Fibroblast of lung (primary cell): ENCODE measurements around the gene FBL. TPM values are rescaled to one million over a fixed set of nuclear protein-coding genes. Genes with fewer than 3 reads are reported as not detected.

Experiments used
- DNase-seq, 2 donors: peaks; one replicate each; pipeline versions ENCODE4 v3.0.0 to v3.0.0-alpha.2; 2010; ENCODE audit warnings: low read depth in 2 of 2
- H2AFZ ChIP-seq: 2 replicates; pipeline ENCODE4 v1.5.1; 2012; ENCODE audit warnings: low read length, control low read depth, inconsistent platforms
- H3K27ac ChIP-seq: 2 replicates; pipeline ENCODE4 v1.5.1; 2011; ENCODE audit warnings: low read length, control low read depth; ENCODE audit not compliant: insufficient read depth
- H3K27me3 ChIP-seq: 2 replicates; pipeline ENCODE4 v1.5.1; 2011; ENCODE audit warnings: mild to moderate bottlenecking, low read length; ENCODE audit not compliant: control insufficient read depth, insufficient read depth
- H3K36me3 ChIP-seq: 2 replicates; pipeline ENCODE4 v1.5.1; 2011; ENCODE audit warnings: low read length; ENCODE audit not compliant: control insufficient read depth, insufficient read depth
- H3K4me1 ChIP-seq: 2 replicates; pipeline ENCODE4 v1.5.1; 2011; ENCODE audit warnings: low read length; ENCODE audit not compliant: control insufficient read depth, insufficient read depth; ENCODE audit errors: extremely low read depth
- H3K4me2 ChIP-seq: 2 replicates; pipeline ENCODE4 v1.5.1; 2011; ENCODE audit warnings: low read length, control low read depth; ENCODE audit not compliant: insufficient read depth; ENCODE audit errors: extremely low read depth
- H3K4me3 ChIP-seq, 4 experiments: fragments of 200-600 bp in 1 of 4; sonication (generic) in 1 of 4; replicated peaks in 1 of 4; 2 replicates each; pipeline ENCODE4 v1.5.1; 2011 to 2016; ENCODE audit warnings: low read length in 4 of 4, low read depth in 3 of 4, mild to moderate bottlenecking in 3 of 4, control low read depth in 2 of 4, inconsistent platforms in 1 of 4, mixed read lengths in 1 of 4; ENCODE audit not compliant: insufficient read depth in 1 of 4; ENCODE audit errors: control extremely low read depth in 1 of 4
- H3K79me2 ChIP-seq: 2 replicates; pipeline ENCODE4 v1.5.1; 2012; ENCODE audit warnings: mild to moderate bottlenecking, low read length, inconsistent platforms; ENCODE audit not compliant: control insufficient read depth, insufficient read depth
- H3K9ac ChIP-seq: 2 replicates; pipeline ENCODE4 v1.5.1; 2011; ENCODE audit warnings: mild to moderate bottlenecking, low read length, control low read depth; ENCODE audit not compliant: insufficient read depth
- H3K9me3 ChIP-seq: 2 replicates; pipeline ENCODE4 v1.5.1; 2012; ENCODE audit warnings: low read depth, low read length; ENCODE audit not compliant: control insufficient read depth, insufficient read depth
- H4K20me1 ChIP-seq: 2 replicates; pipeline ENCODE4 v1.5.1; 2011; ENCODE audit warnings: low read length; ENCODE audit not compliant: control insufficient read depth, insufficient read depth; ENCODE audit errors: extremely low read depth
- EZH2 ChIP-seq: IDR thresholded peaks from 2 replicates; pipeline ENCODE4 v1.5.1; 2012; ENCODE audit warnings: low read length, control low read depth, mild to moderate bottlenecking; ENCODE audit errors: missing control alignments
- polyA plus RNA-seq, 2 donors: library from polyadenylated mRNA; depleted of rRNA in 1 of 2; stranded (reverse) in 1 of 2; unstranded in 1 of 2; fragments of >200 nt; gene quantifications; 2 replicates each; pipeline ENCODE4 v1.2.1, GENCODE V29; 2011 to 2012; ENCODE audit warnings: missing spikeins in 1 of 2
- total RNA-seq: library from RNA; depleted of rRNA; stranded (reverse); fragments of >200 nt; gene quantifications from 2 replicates; pipeline ENCODE4 v1.2.1, GENCODE V29; 2014
- TF ChIP-seq, protein P1 (sequence below), 2 donors: IDR thresholded peaks in 1 of 2; conservative IDR thresholded peaks in 1 of 2; 1 replicate in 1 of 2; 2 replicates in 1 of 2; pipeline ENCODE4 v1.5.1; 2011 to 2012; ENCODE audit warnings: low read length in 2 of 2, control low read depth in 1 of 2, inconsistent platforms in 1 of 2, low read depth in 1 of 2, mild to moderate bottlenecking in 1 of 2

FBL gene
- total and polyA plus RNA-seq, 2 donors (not counting 1 experiment from before 2014, with no cell fraction given) = 127 to 177 TPM

DNA sequence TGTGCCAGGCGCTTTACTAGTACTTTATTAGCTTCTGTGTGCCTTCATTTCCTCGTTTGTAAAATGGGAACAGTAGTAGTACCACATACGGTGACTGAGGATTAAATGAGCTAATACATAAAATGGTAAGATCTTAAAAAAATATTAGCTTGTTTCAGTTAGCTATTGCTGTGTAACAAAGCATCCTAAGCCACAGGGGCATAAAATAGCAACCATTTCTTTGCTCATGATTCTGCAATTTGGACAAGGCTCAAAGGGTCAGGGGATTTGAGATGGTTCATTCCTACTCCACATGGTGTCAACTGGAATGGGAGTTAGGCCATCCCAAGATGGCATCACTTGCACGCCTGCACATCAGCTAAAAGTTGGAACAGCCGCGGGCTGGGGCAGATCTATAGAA, 25.5 kb downstream of the FBL start:
- no peak overlapping the region for H3K9ac ChIP-seq
- H3K36me3 ChIP-seq = no peaks in the 10 kb centered on the region
- no peaks in the 10 kb centered on the region for H3K79me2 ChIP-seq
- H3K4me2 ChIP-seq = no peak overlapping the region
- H2AFZ ChIP-seq = no peak overlapping the region
- TF ChIP-seq, protein P1, sequence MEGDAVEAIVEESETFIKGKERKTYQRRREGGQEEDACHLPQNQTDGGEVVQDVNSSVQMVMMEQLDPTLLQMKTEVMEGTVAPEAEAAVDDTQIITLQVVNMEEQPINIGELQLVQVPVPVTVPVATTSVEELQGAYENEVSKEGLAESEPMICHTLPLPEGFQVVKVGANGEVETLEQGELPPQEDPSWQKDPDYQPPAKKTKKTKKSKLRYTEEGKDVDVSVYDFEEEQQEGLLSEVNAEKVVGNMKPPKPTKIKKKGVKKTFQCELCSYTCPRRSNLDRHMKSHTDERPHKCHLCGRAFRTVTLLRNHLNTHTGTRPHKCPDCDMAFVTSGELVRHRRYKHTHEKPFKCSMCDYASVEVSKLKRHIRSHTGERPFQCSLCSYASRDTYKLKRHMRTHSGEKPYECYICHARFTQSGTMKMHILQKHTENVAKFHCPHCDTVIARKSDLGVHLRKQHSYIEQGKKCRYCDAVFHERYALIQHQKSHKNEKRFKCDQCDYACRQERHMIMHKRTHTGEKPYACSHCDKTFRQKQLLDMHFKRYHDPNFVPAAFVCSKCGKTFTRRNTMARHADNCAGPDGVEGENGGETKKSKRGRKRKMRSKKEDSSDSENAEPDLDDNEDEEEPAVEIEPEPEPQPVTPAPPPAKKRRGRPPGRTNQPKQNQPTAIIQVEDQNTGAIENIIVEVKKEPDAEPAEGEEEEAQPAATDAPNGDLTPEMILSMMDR (conservative IDR thresholded peaks at IDR 0.05 in 1 of 2, IDR thresholded peaks at IDR 0.05 in 1 of 2; ENCODE audit: low read depth in 1 of 2, low read length in 2 of 2) = no peak
- TF ChIP-seq EZH2 = no peak
- H3K4me3 ChIP-seq = no peak overlapping the region
- no peaks in the 10 kb centered on the region for H3K9me3 ChIP-seq
- H4K20me1 ChIP-seq = no peaks in the 10 kb centered on the region
- H3K27me3 ChIP-seq = no peaks in the 10 kb centered on the region
- H3K4me1 ChIP-seq = no peaks in the 10 kb centered on the region
- no peak overlapping the region for H3K27ac ChIP-seq
- DNase-seq = no peak

DNA sequence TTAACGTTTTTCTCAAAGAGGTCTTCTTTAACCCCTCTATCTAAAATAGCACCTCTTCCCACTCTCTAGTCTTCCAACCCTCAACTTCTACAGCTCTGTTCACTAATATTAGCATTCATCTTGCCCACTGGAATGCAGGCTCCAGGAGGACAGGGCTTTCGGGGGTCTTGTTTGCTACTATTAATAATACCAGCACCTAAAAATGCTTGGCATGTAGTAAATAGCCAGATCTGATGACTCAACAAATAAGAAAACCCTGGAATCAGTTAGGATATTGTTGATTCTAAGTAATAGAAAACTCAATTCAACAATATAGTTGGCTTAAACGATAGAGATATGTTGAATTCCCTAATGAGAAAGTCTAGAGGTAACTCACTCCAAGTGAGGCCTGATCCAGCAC, 26.4 kb downstream of the FBL start:
- Histone ChIP-seq H3K27me3 (no peaks in the 10 kb centered on the region), H3K4me2 (no peak overlapping the region), H3K4me1 (no peaks in the 10 kb centered on the region), H3K36me3 (no peaks in the 10 kb centered on the region), H4K20me1 (no peaks in the 10 kb centered on the region), H3K4me3 (no peak overlapping the region), H3K27ac (no peak overlapping the region), H3K79me2 (no peaks in the 10 kb centered on the region), H2AFZ (no peak overlapping the region), H3K9me3 (no peaks in the 10 kb centered on the region), H3K9ac (no peak overlapping the region)
- DNase-seq = no peak
- TF ChIP-seq, protein P1 (conservative IDR thresholded peaks at IDR 0.05 in 1 of 2, IDR thresholded peaks at IDR 0.05 in 1 of 2; ENCODE audit: low read depth in 1 of 2, low read length in 2 of 2) = no peak
- no peak for TF ChIP-seq EZH2

DNA sequence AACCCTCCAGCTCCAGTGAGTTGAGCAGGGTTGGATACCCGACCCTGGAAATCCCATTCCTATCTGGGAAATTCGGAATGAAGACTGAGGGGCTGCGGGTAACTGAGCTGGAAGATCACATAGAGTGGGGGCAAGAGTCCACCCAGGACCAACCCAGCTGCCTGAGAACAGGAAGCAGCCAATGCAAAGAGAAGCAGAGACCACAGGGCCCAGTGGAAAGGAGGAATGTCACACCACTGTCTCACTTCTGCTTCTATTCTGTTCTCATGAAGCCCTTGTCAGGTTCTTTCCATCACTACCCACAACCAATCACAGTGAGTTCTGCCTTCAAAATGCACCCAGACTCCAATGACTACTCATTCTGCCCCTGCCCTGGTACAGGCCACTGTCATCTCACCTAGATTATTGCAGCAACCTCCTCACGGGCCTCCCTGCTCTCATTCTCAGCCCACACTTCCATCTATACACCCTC, 27.5 kb downstream of the FBL start:
- Histone ChIP-seq H3K4me1 (no peaks in the 10 kb centered on the region), H3K27me3 (no peaks in the 10 kb centered on the region), H3K27ac (no peak overlapping the region), H3K4me2 (no peak overlapping the region), H2AFZ (no peak overlapping the region), H3K79me2 (no peaks in the 10 kb centered on the region), H3K9me3 (no peaks in the 10 kb centered on the region), H3K9ac (no peak overlapping the region), H3K36me3 (no peaks in the 10 kb centered on the region), H4K20me1 (no peaks in the 10 kb centered on the region), H3K4me3 (no peak overlapping the region)
- no peak for DNase-seq
- TF ChIP-seq EZH2 = no peak
- TF ChIP-seq, protein P1 (conservative IDR thresholded peaks at IDR 0.05 in 1 of 2, IDR thresholded peaks at IDR 0.05 in 1 of 2; ENCODE audit: low read depth in 1 of 2, low read length in 2 of 2) = no peak
